Neural progenitor cell (in vitro differentiated cells): ENCODE results near the gene PVR. TPM values are rescaled to one million over a fixed set of nuclear protein-coding genes. Genes with fewer than 3 reads are reported as not detected.
"Not testable (repeated sequence)": the region's sequence is repeated elsewhere in the genome, so short reads cannot be mapped to it uniquely, and the experiment has no call there.

Experiments
- DNase-seq: peaks from one replicate; pipeline ENCODE4 v3.0.0-alpha.2; 2016; ENCODE audit warnings: low spot score
- H2AFZ ChIP-seq: fragments of 200-600 bp; sonication (generic); replicated peaks from 2 replicates; pipeline ENCODE4 v1.6.1; 2016; ENCODE audit warnings: antibody characterized with exemption
- H3F3A ChIP-seq: fragments of 200-600 bp; sonication (generic); 2 replicates; pipeline ENCODE4 v1.6.1; 2016; ENCODE audit warnings: antibody characterized with exemption, low read depth
- H3K27ac ChIP-seq: fragments of 200-600 bp; sonication (generic); 2 replicates; pipeline ENCODE4 v1.5.1; 2016; ENCODE audit warnings: mild to moderate bottlenecking
- H3K27me3 ChIP-seq: fragments of 200-600 bp; sonication (generic); 2 replicates; pipeline ENCODE4 v1.6.1; 2016; ENCODE audit warnings: mild to moderate bottlenecking, moderate library complexity
- H3K36me3 ChIP-seq: fragments of 200-600 bp; sonication (generic); 2 replicates; pipeline ENCODE4 v1.5.1; 2016
- H3K4me1 ChIP-seq: fragments of 200-600 bp; sonication (generic); 2 replicates; pipeline ENCODE4 v1.6.1; 2016; ENCODE audit warnings: mixed run types
- H3K4me2 ChIP-seq: fragments of 200-600 bp; sonication (generic); 2 replicates; pipeline ENCODE4 v1.6.1; 2016
- H3K4me3 ChIP-seq: fragments of 200-600 bp; sonication (generic); 2 replicates; pipeline ENCODE4 v1.5.1; 2016
- H3K79me2 ChIP-seq: fragments of 200-600 bp; sonication (generic); 2 replicates; pipeline ENCODE4 v1.6.1; 2016; ENCODE audit warnings: low read depth
- H3K9ac ChIP-seq: fragments of 200-600 bp; sonication (generic); 2 replicates; pipeline ENCODE4 v1.6.1; 2016
- H3K9me3 ChIP-seq: fragments of 200-600 bp; sonication (generic); 2 replicates; pipeline ENCODE4 v1.5.1; 2016; ENCODE audit warnings: low read depth
- H4K20me1 ChIP-seq: fragments of 200-600 bp; sonication (generic); 2 replicates; pipeline ENCODE4 v1.6.1; 2016; ENCODE audit warnings: low read depth
- H3K27ac Mint-ChIP-seq: 3 replicates; pipeline ENCODE4 v1.8.0; 2021; ENCODE audit warnings: mixed read lengths
- H3K27me3 Mint-ChIP-seq: 2 replicates; pipeline ENCODE4 v1.8.0; 2022; ENCODE audit warnings: low read depth, mild to moderate bottlenecking, inconsistent platforms, moderate library complexity, mixed read lengths; ENCODE audit not compliant: insufficient read depth
- H3K36me3 Mint-ChIP-seq: 3 replicates; pipeline ENCODE4 v1.8.0; 2021; ENCODE audit warnings: mixed read lengths
- H3K4me1 Mint-ChIP-seq: 3 replicates; pipeline ENCODE4 v1.8.0; 2021; ENCODE audit warnings: mixed read lengths
- H3K4me3 Mint-ChIP-seq: 3 replicates; pipeline ENCODE4 v1.8.0; 2021; ENCODE audit warnings: mild to moderate bottlenecking, moderate library complexity, mixed read lengths
- H3K9me3 Mint-ChIP-seq: 3 replicates; pipeline ENCODE4 v1.8.0; 2020; ENCODE audit warnings: mixed read lengths
- CTCF ChIP-seq: fragments of 200-600 bp; sonication (generic); IDR thresholded peaks from 2 replicates; pipeline ENCODE4 v1.5.1; 2017; ENCODE audit warnings: antibody characterized with exemption, mild to moderate bottlenecking
- EZH2 ChIP-seq: fragments of 200-600 bp; sonication (generic); IDR thresholded peaks from 2 replicates; pipeline ENCODE4 v1.6.1; 2017; ENCODE audit warnings: antibody characterized with exemption, mild to moderate bottlenecking, moderate library complexity
- EZH2phosphoT487 ChIP-seq: fragments of 200-600 bp; sonication (generic); IDR thresholded peaks from 2 replicates; pipeline ENCODE4 v1.6.1; 2017; ENCODE audit warnings: antibody characterized with exemption
- total RNA-seq: library from RNA; depleted of rRNA; stranded (reverse); fragments of >200 nt; gene quantifications from 2 replicates; pipeline ENCODE4 v1.2.3, GENCODE V29; 2015; ENCODE audit warnings: low replicate concordance

PVR gene
- total RNA-seq, 1 donor from 2014 or later, result 4.4 TPM

GRCh38 chr19:44626048-44626624 is 17.6 kb upstream of the PVR start:
- Histone ChIP-seq H3F3A (no peaks in the 10 kb centered on the region), H3K4me3 (no peak overlapping the region), H3K27me3 (no peaks in the 10 kb centered on the region), H3K36me3 (no peaks in the 10 kb centered on the region), H2AFZ (no peak overlapping the region), H3K27ac (no peak overlapping the region), H3K4me2 (no peak overlapping the region), H3K4me1 (no peaks in the 10 kb centered on the region), H3K9ac (no peak overlapping the region), H3K79me2 (no peaks in the 10 kb centered on the region), H3K9me3 (no peaks in the 10 kb centered on the region), H4K20me1 (no peaks in the 10 kb centered on the region)
- Mint-ChIP-seq H3K36me3 (no peaks in the 10 kb centered on the region), H3K9me3 (no peaks in the 10 kb centered on the region), H3K27ac (no peak overlapping the region), H3K4me1 (no peaks in the 10 kb centered on the region), H3K4me3 (no peak overlapping the region), H3K27me3 (no peaks in the 10 kb centered on the region)
- DNase-seq, result no peak
- no peak for TF ChIP-seq EZH2phosphoT487
- TF ChIP-seq CTCF, result no peak
- no peak for TF ChIP-seq EZH2

- H3K79me2 ChIP-seq, result no peaks in the 10 kb centered on the region
- TF ChIP-seq CTCF (no peak), EZH2phosphoT487 (no peak), EZH2 (no peak)
- no peaks in the 10 kb centered on the region for H3K36me3 Mint-ChIP-seq
- no peak overlapping the region for H2AFZ ChIP-seq
- H3K9me3 ChIP-seq, result no peaks in the 10 kb centered on the region
- H3K4me3 Mint-ChIP-seq, result no peak overlapping the region
- no peaks in the 10 kb centered on the region for H3K9me3 Mint-ChIP-seq
- no peaks in the 10 kb centered on the region for H3K36me3 ChIP-seq
- no peak overlapping the region for H3K4me3 ChIP-seq
- no peaks in the 10 kb centered on the region for H3K27me3 ChIP-seq
- no peak overlapping the region for H3K27ac Mint-ChIP-seq
- DNase-seq, result no peak
- H3K4me1 Mint-ChIP-seq, result no peaks in the 10 kb centered on the region
- no peaks in the 10 kb centered on the region for H3K4me1 ChIP-seq
- H3K27ac ChIP-seq, result no peak overlapping the region
- no peaks in the 10 kb centered on the region for H4K20me1 ChIP-seq
- H3K9ac ChIP-seq, result no peak overlapping the region
- no peaks in the 10 kb centered on the region for H3F3A ChIP-seq
- no peaks in the 10 kb centered on the region for H3K27me3 Mint-ChIP-seq
- H3K4me2 ChIP-seq, result no peak overlapping the region
Observed at GRCh38 chr19:44627631-44628030, 16.1 kb upstream of the PVR start.

- Histone ChIP-seq H3K27me3 (no peaks in the 10 kb centered on the region), H3K9ac (no peak overlapping the region), H3F3A (no peaks in the 10 kb centered on the region), H3K79me2 (no peaks in the 10 kb centered on the region), H3K27ac (no peak overlapping the region), H3K4me2 (no peak overlapping the region), H3K4me1 (peaks cover 1% of the 10 kb centered on the region), H3K4me3 (no peak overlapping the region), H3K36me3 (no peaks in the 10 kb centered on the region), H4K20me1 (no peaks in the 10 kb centered on the region), H2AFZ (no peak overlapping the region), H3K9me3 (no peaks in the 10 kb centered on the region)
- Mint-ChIP-seq H3K9me3 (no peaks in the 10 kb centered on the region), H3K4me1 (peaks cover 4% of the 10 kb centered on the region), H3K27ac (no peak overlapping the region), H3K4me3 (no peak overlapping the region), H3K36me3 (no peaks in the 10 kb centered on the region), H3K27me3 (peaks cover 2% of the 10 kb centered on the region)
- TF ChIP-seq EZH2 (no peak), EZH2phosphoT487 (no peak), CTCF (no peak)
- DNase-seq, result no peak
Observed at GRCh38 chr19:44628793-44629192, 14.9 kb upstream of the PVR start.

GRCh38 chr19:44631611-44632010 is 12.1 kb upstream of the PVR start:
- H3K27me3 ChIP-seq, H3K9me3 ChIP-seq, H3K79me2 ChIP-seq, H3K27ac Mint-ChIP-seq, H3K4me1 Mint-ChIP-seq, DNase-seq, H2AFZ ChIP-seq, H3K4me3 ChIP-seq, H3K36me3 ChIP-seq, H3K27ac ChIP-seq, H4K20me1 ChIP-seq, H3K9me3 Mint-ChIP-seq, H3K9ac ChIP-seq, H3K4me3 Mint-ChIP-seq, H3K36me3 Mint-ChIP-seq, H3K27me3 Mint-ChIP-seq, H3K4me1 ChIP-seq, H3F3A ChIP-seq, H3K4me2 ChIP-seq: not testable (repeated sequence)

GRCh38 chr19:44634058-44634457 is 9.7 kb upstream of the PVR start:
- H3K9ac ChIP-seq, result not testable (repeated sequence)

More at GRCh38 chr19:44634058-44634457, 9.7 kb upstream of the PVR start:
- not testable (repeated sequence) for H3K36me3 ChIP-seq, H3F3A ChIP-seq, H3K4me3 ChIP-seq, H3K36me3 Mint-ChIP-seq, H3K9me3 ChIP-seq, H3K27ac Mint-ChIP-seq, DNase-seq, H2AFZ ChIP-seq, H3K79me2 ChIP-seq, H3K27me3 ChIP-seq, H3K27ac ChIP-seq, H3K4me3 Mint-ChIP-seq, H3K4me1 ChIP-seq, H4K20me1 ChIP-seq, H3K9me3 Mint-ChIP-seq, H3K4me1 Mint-ChIP-seq, H3K4me2 ChIP-seq
- H3K27me3 Mint-ChIP-seq, result peaks cover 11% of the 10 kb centered on the region
